Activated naive CD4-positive, alpha-beta T cell treated with anti-CD3 and anti-CD28 coated beads, Interleukin-2, amount 50 U/mL, for 72 hours (primary cell): ENCODE measurements around the gene SMIM41. TPM values are rescaled to one million over a fixed set of nuclear protein-coding genes. Genes with fewer than 3 reads are reported as not detected.

Experiments
- ATAC-seq, 2 donors: fragments of 150-1000 bp; cut with Tn5 transposase; 2 replicates each; pipeline ENCODE4 v1.10.0; 2021; ENCODE audit warnings: mild to moderate bottlenecking in 2 of 2, moderate library complexity in 2 of 2
- DNase-seq, 2 donors: peaks; one replicate each; pipeline ENCODE4 v3.0.0; 2021 to 2022; ENCODE audit warnings: low spot score in 2 of 2
- H3K27ac Mint-ChIP-seq, 2 donors: one replicate each; pipeline ENCODE4 v1.8.0; 2022; ENCODE audit warnings: mild to moderate bottlenecking in 2 of 2, mixed read lengths in 2 of 2
- H3K36me3 Mint-ChIP-seq, 2 donors: one replicate each; pipeline ENCODE4 v1.8.0; 2022; ENCODE audit warnings: mixed read lengths in 2 of 2
- H3K9me3 Mint-ChIP-seq, 2 donors: one replicate each; pipeline ENCODE4 v1.8.0; 2022; ENCODE audit warnings: mixed read lengths in 2 of 2
- total RNA-seq, 2 donors: library from RNA; stranded (reverse); gene quantifications; one replicate each; pipeline ENCODE4 v1.2.3, GENCODE V29; 2022

The SMIM41 gene
- total RNA-seq, 2 donors from 2014 or later = not detected

DNA sequence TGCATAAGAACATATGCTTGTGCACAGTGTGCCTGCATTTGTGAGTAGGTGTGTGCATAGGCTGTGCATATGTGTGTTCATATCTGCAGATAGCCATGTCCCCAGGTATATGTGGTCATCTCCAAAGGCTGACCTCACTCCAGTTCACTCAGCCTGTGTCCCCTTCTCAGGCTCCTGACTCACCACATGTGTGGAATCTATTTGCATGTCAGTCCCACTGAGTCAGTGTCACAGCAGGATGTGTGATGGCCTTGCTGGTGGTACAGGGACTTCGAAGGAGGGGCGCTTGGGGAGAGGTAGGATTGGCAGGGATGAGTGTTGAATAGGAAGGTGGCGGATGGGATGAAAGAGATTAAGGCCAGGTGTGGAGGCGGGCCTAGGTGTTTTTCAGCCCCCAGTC is 76.8 kb downstream of the SMIM41 start:
- peak in 1 of 2 donors; percentile 37 for ATAC-seq
- H3K36me3 Mint-ChIP-seq = no peaks in the 10 kb centered on the region
- DNase-seq = no peak
- no peaks in the 10 kb centered on the region for H3K9me3 Mint-ChIP-seq
- no peak overlapping the region for H3K27ac Mint-ChIP-seq

DNA sequence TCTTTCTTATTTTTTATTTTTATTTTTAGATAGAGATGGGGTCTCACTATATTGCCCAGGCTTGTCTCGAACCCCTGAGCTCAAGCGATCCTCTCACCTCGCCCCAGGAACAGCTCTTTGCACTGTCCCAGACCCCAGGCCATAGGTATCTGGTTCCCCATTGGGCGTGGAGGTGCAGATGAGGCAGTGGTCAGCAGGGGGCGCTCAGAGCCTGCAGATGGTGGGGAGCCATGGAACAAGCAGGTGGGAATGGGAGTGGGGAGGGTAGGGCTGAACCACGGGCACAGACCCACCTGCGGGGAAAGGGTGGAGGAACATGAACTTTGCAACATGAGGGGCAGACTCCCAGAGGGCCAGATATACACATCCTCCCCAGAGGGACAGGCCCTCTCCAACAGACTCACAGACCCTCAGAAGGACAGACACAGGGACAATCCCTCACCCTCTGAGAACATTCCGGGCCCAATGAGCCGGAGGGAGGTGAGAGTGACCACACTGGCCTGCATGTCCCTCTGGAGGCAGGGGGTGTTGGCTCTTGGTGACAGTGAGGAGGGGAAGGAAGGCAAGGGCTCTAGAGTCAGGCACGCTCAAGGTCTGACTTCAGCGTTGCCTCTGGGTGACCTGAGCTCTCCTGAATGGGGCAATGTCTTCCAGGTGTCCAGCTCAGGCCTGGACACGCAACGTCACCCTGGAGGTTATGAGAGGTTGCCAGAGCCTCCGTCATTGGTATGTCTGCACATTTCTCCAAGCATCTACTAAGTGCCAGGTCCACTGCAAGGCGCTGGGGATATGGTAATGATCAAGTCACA is 77.5 kb downstream of the SMIM41 start:
- Mint-ChIP-seq H3K36me3 (no peaks in the 10 kb centered on the region), H3K27ac (no peak overlapping the region)
- peak; percentile 68 to 71 for ATAC-seq

DNA sequence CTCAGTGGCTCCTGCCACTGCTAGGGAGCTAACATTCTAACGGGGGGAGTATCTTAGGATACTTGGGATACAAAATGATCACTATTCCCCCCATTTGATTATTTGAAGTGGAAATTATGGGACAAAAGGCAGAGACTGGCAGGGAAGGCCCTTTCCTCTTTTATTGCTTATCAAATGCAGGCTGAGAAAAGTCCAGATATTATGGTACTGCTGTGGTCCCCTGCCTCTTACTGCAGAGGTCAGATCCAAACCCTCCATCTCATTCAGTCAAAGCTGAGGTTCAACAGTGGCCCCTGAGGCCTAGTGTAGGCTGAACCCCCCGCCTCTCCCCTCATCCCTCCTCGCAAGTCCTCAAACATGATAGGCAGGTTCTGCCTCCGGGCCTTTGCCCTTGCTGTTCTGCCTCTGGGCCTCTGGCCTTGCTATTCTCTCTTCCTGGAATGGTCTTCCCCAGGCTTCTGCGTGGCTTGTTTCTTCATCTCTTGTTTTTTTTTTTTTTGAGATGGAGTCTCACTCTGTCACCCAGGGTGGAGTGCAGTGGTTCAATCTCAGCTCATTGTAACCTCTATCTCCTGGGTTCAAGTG is 78.2 kb downstream of the SMIM41 start:
- no peaks in the 10 kb centered on the region for H3K9me3 Mint-ChIP-seq
- ATAC-seq (no peak), DNase-seq (no peak)
- H3K36me3 Mint-ChIP-seq = no peaks in the 10 kb centered on the region
- H3K27ac Mint-ChIP-seq = peak overlapping the region in 1 of 2 donors; percentile 54

More for the DNA sequence above, 77.5 kb downstream of the SMIM41 start:
- no peaks in the 10 kb centered on the region for H3K9me3 Mint-ChIP-seq
- DNase-seq = peak; percentile 67 to 85

Other genes with a start within 250 kb of the SMIM41 start
- gene FIGNL2, start 231.0 kb upstream of the SMIM41 start, total RNA-seq = under 1 TPM; 0.30 to 0.54 TPM
- gene ANKRD33, start 191.6 kb upstream of the SMIM41 start, total RNA-seq = not detected
- gene ACVRL1, start 172.2 kb upstream of the SMIM41 start, total RNA-seq = not detected
- gene ACVR1B, start 128.0 kb upstream of the SMIM41 start, total RNA-seq = 1 to 10 TPM; 5.2 to 9.0 TPM
- 10 to 100 TPM in 1 of 2 donors, 1 to 10 TPM in 1; 9.9 to 32.9 TPM for gene TAMALIN, start 72.8 kb upstream of the SMIM41 start, total RNA-seq
- gene NR4A1, start 28.3 kb upstream of the SMIM41 start, total RNA-seq = 10 to 100 TPM; 29.8 to 76.0 TPM
- 10 to 100 TPM; 28.5 to 46.8 TPM for gene ATG101, start 9.7 kb upstream of the SMIM41 start, total RNA-seq
- gene KRT80, start 112.3 kb downstream of the SMIM41 start, total RNA-seq = not detected
- gene KRT7, start 153.5 kb downstream of the SMIM41 start, total RNA-seq = 1 to 10 TPM in 1 of 2 donors, under 1 TPM in 1; 0.36 to 8.0 TPM
- under 1 TPM in 1 of 2 donors, not detected in 1; 0.37 TPM for gene KRT86, start 194.9 kb downstream of the SMIM41 start, total RNA-seq
- not detected for gene KRT81, start 211.8 kb downstream of the SMIM41 start, total RNA-seq
- not detected for gene KRT83, start 241.7 kb downstream of the SMIM41 start, total RNA-seq